ENCODE results near the gene CYLD.

DNA sequence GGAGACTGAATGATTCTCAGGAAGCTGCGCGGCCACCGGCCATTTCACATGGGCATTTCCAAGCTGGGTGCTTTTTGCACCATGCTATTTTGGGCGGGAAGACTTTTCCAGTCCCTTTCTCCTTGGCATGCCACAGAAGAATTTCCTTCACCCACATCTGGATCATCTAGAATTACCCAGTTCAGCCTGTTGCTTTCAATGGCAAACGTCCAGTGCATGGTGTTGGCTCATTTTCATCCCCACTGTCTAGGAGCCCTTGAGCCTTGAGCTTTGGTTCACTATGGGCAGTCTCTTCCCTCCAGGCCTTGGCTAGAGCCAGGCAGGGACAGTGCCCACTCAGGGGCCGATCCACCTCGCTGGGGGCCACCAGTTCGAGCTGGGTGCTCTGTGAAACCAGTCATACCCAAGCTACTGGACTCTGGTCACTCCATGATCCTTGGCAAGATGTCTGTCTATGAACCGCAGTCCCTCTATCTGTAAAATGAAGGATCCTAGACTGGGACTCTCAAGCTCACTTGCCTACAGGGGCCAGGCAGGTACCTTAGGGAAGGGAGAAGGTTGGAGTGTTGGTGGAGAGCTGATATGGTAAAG is 71.1 kb downstream of the CYLD start:
- TF ChIP-seq, protein P1, sequence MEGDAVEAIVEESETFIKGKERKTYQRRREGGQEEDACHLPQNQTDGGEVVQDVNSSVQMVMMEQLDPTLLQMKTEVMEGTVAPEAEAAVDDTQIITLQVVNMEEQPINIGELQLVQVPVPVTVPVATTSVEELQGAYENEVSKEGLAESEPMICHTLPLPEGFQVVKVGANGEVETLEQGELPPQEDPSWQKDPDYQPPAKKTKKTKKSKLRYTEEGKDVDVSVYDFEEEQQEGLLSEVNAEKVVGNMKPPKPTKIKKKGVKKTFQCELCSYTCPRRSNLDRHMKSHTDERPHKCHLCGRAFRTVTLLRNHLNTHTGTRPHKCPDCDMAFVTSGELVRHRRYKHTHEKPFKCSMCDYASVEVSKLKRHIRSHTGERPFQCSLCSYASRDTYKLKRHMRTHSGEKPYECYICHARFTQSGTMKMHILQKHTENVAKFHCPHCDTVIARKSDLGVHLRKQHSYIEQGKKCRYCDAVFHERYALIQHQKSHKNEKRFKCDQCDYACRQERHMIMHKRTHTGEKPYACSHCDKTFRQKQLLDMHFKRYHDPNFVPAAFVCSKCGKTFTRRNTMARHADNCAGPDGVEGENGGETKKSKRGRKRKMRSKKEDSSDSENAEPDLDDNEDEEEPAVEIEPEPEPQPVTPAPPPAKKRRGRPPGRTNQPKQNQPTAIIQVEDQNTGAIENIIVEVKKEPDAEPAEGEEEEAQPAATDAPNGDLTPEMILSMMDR (IDR thresholded peaks at IDR 0.05), result no peak
- TF ChIP-seq POLR2A (IDR thresholded peaks at IDR 0.05) (no peak), EP300 (IDR thresholded peaks at IDR 0.05) (no peak), POLR2AphosphoS5 (IDR thresholded peaks at IDR 0.05) (no peak)

Measured in sigmoid colon (tissue), 4 donors.